ENCODE data around the gene DOCK1.

DNA sequence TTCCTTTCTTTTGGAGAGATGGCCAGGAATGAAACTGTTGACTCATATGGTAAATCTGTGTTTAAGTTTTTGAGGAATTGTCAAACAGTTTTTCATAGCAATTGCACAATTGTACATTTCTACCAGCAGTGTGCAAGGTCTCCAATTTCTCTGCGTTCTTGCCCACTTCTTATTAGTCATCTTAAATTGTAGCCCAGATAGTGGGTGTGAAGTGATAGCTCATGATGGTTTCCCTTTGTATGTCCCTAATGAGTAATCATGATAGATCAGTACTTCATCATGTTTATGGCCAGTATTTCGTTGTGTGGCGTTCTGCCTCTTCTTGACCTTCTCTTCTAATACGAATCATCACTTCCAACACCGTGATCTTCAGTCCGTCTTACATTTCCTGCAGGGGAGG is 136.3 kb downstream of the DOCK1 start:
- TF ChIP-seq CTCF (IDR thresholded peaks at IDR 0.05; ENCODE audit: borderline replicate concordance, extremely low read depth, low read length, poor library complexity, severe bottlenecking) (no peak), EZH2 (IDR thresholded peaks at IDR 0.05; ENCODE audit: borderline replicate concordance, low read depth, low read length, severe bottlenecking) (no peak)

Data from DND-41 (cell line).